ENCODE data around the gene PDZD4.

DNA sequence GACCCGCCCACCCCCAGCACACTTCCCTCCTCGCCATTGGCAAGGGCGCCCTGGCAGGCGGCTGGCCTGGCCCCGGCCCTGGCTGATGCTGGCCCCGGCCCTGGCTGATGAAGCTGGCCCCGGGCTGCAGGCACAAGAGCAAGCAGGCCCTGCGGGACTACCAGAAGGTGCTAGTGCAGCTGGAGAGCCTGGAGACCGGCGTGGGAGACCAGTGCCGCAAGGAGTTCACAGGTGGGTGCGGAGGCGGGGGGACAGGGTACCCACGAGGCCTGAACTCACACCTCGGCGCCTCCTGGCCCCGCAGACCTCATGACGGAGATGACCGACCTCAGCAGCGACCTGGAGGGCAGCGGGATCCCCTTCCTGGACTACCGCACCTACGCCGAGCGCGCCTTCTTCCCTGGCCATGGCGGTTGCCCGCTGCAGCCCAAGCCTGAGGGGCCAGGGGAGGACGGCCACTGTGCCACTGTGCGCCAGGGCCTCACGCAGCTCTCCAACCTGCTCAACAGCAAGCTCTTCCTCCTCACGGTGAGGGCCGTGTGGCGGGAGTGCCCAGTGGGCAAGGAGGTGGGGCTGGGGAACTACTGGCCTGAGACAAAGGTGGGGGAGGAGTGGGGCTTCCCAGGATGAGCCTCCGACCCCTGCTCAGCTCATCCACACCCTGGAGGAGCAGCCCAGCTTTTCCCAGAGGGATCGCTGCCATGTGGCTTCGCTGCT lies 55.6 kb downstream of the PDZD4 start:
- no peak for TF ChIP-seq HNRNPK (IDR thresholded peaks at IDR 0.05; ENCODE audit: low read depth, low read length, poor library complexity, severe bottlenecking)
- no peak for TF ChIP-seq ZNF785 (CRISPR knock-in tag; IDR thresholded peaks at IDR 0.05)
- TF ChIP-seq NEUROD1 (IDR thresholded peaks at IDR 0.05; ENCODE audit: borderline replicate concordance, low read depth, low read length, partially characterized antibody), result no peak
- TF ChIP-seq TOE1 (IDR thresholded peaks at IDR 0.05; ENCODE audit: borderline replicate concordance), result no peak
- no peak for TF ChIP-seq TOE1 (CRISPR knock-in tag; IDR thresholded peaks at IDR 0.05; ENCODE audit: borderline replicate concordance, low read depth)

Measured in K562 (cell line).